IPS DF 6.9 (cell line): ENCODE data around the gene SYNE2.
"Not testable (repeated sequence)": the region's sequence is repeated elsewhere in the genome, so short reads cannot be mapped to it uniquely, and the experiment has no call there.

Experiments
- DNase-seq: peaks from one replicate; pipeline ENCODE4 v3.0.0-alpha.2; 2013; ENCODE audit warnings: low read depth, low spot score
- H3K27ac ChIP-seq: one replicate; pipeline ENCODE4 v1.5.1; 2013; ENCODE audit warnings: low read length, control low read depth
- H3K27me3 ChIP-seq: 2 replicates; pipeline ENCODE4 v1.6.1; 2013; ENCODE audit warnings: mild to moderate bottlenecking, low read length; ENCODE audit not compliant: control insufficient read depth, insufficient read depth
- H3K36me3 ChIP-seq: 2 replicates; pipeline ENCODE4 v1.6.1; 2013; ENCODE audit warnings: low read length; ENCODE audit not compliant: control insufficient read depth, insufficient read depth
- H3K4me1 ChIP-seq: 2 replicates; pipeline ENCODE4 v1.6.1; 2013; ENCODE audit warnings: low read length; ENCODE audit not compliant: control insufficient read depth, insufficient read depth
- H3K4me3 ChIP-seq: 2 replicates; pipeline ENCODE4 v1.5.1; 2013; ENCODE audit warnings: mild to moderate bottlenecking, low read length
- H3K9me3 ChIP-seq: 2 replicates; pipeline ENCODE4 v1.6.1; 2013; ENCODE audit warnings: low read length, inconsistent platforms; ENCODE audit not compliant: control insufficient read depth, insufficient read depth
- WGBS: extraction: QIAGEN DNeasy Blood & Tissue Kit; methylation state at CpG from one replicate; pipeline ENCODE4 v1.1.7; 2013; ENCODE audit warnings: mixed read lengths, missing lambda C conversion rate; ENCODE audit not compliant: insufficient read length, insufficient coverage; 5-methylcytosine and 5-hydroxymethylcytosine counted together

The SYNE2 gene

GRCh38 chr14:63853831-63854293 is 1.1 kb downstream of the SYNE2 start:
- WGBS: no CpG with 5 or more reads among the region's 18 CpGs
- no peak for DNase-seq
- no peak overlapping the region for H3K27ac ChIP-seq
- no peaks in the 10 kb centered on the region for H3K9me3 ChIP-seq
- H3K4me3 ChIP-seq: peak overlapping the region; percentile 90; the same call in 1 of the 2 replicates
- peaks cover 1% of the 10 kb centered on the region; the same call in 1 of the 2 replicates for H3K4me1 ChIP-seq
- no peaks in the 10 kb centered on the region for H3K36me3 ChIP-seq
- no peaks in the 10 kb centered on the region for H3K27me3 ChIP-seq

- no peak overlapping the region for H3K27ac ChIP-seq
- no peak for DNase-seq
- no peaks in the 10 kb centered on the region for H3K36me3 ChIP-seq
- peak overlapping the region; percentile 90; the same call in 1 of the 2 replicates for H3K4me3 ChIP-seq
- H3K4me1 ChIP-seq: peaks cover 1% of the 10 kb centered on the region; the same call in 1 of the 2 replicates
- H3K9me3 ChIP-seq: no peaks in the 10 kb centered on the region
- no peaks in the 10 kb centered on the region for H3K27me3 ChIP-seq
- whole genome bisulfite sequencing: no CpG with 5 or more reads among the region's 5 CpGs
These were observed 1.5 kb downstream of the SYNE2 start for GRCh38 chr14:63854330-63854729.

- Histone ChIP-seq H3K4me3 (no peak overlapping the region), H3K27me3 (no peaks in the 10 kb centered on the region), H3K9me3 (no peaks in the 10 kb centered on the region), H3K27ac (no peak overlapping the region), H3K4me1 (peaks cover 1% of the 10 kb centered on the region; the same call in 1 of the 2 replicates), H3K36me3 (no peaks in the 10 kb centered on the region)
- 100% methylated on average over 2 of the region's 4 CpGs for WGBS
- no peak for DNase-seq
These were observed 2.5 kb downstream of the SYNE2 start for GRCh38 chr14:63855281-63855680.

- Histone ChIP-seq H3K4me3 (no peak overlapping the region), H3K4me1 (peaks cover 1% of the 10 kb centered on the region; the same call in 1 of the 2 replicates), H3K36me3 (no peaks in the 10 kb centered on the region), H3K27ac (no peak overlapping the region), H3K27me3 (no peaks in the 10 kb centered on the region), H3K9me3 (no peaks in the 10 kb centered on the region)
- DNase-seq: no peak
- no CpG with 5 or more reads among the region's 3 CpGs for WGBS
These were observed 4.7 kb downstream of the SYNE2 start for GRCh38 chr14:63857466-63858030.

- no CpG with 5 or more reads among the region's 1 CpG for WGBS
- no peak overlapping the region for H3K27ac ChIP-seq
These were observed 7.3 kb downstream of the SYNE2 start for GRCh38 chr14:63860146-63860545.

GRCh38 chr14:63862163-63862562 is 9.4 kb downstream of the SYNE2 start:
- no peaks in the 10 kb centered on the region for H3K4me1 ChIP-seq
- no peak overlapping the region for H3K27ac ChIP-seq
- H3K27me3 ChIP-seq: no peaks in the 10 kb centered on the region
- H3K4me3 ChIP-seq: no peak overlapping the region
- WGBS: no CpG with 5 or more reads among the region's 8 CpGs
- no peak for DNase-seq
- no peaks in the 10 kb centered on the region for H3K36me3 ChIP-seq
- no peaks in the 10 kb centered on the region for H3K9me3 ChIP-seq

More at GRCh38 chr14:63860146-63860545, 7.3 kb downstream of the SYNE2 start:
- no peak for DNase-seq
- H3K4me3 ChIP-seq: no peak overlapping the region
- no peaks in the 10 kb centered on the region for H3K27me3 ChIP-seq
- H3K9me3 ChIP-seq: no peaks in the 10 kb centered on the region
- H3K36me3 ChIP-seq: no peaks in the 10 kb centered on the region
- H3K4me1 ChIP-seq: peaks cover 1% of the 10 kb centered on the region; the same call in 1 of the 2 replicates

GRCh38 chr14:63863004-63863403 is 10.2 kb downstream of the SYNE2 start:
- Histone ChIP-seq H3K27me3 (no peaks in the 10 kb centered on the region), H3K9me3 (no peaks in the 10 kb centered on the region), H3K4me1 (no peaks in the 10 kb centered on the region), H3K36me3 (no peaks in the 10 kb centered on the region), H3K27ac (no peak overlapping the region), H3K4me3 (no peak overlapping the region)
- no peak for DNase-seq
- no CpG with 5 or more reads among the region's 6 CpGs for WGBS

GRCh38 chr14:63864775-63865174 is 12.0 kb downstream of the SYNE2 start:
- WGBS: no CpG with 5 or more reads among the region's 2 CpGs
- not testable (repeated sequence) for H3K4me3 ChIP-seq, H3K27ac ChIP-seq, H3K36me3 ChIP-seq, DNase-seq, H3K27me3 ChIP-seq, H3K9me3 ChIP-seq, H3K4me1 ChIP-seq

GRCh38 chr14:63867933-63868921 is 15.4 kb downstream of the SYNE2 start:
- no peaks in the 10 kb centered on the region for H3K9me3 ChIP-seq
- H3K36me3 ChIP-seq: no peaks in the 10 kb centered on the region
- no peak for DNase-seq
- no CpG with 5 or more reads among the region's 6 CpGs for WGBS
- H3K4me1 ChIP-seq: no peaks in the 10 kb centered on the region
- no peaks in the 10 kb centered on the region for H3K27me3 ChIP-seq
- H3K27ac ChIP-seq: no peak overlapping the region
- no peak overlapping the region for H3K4me3 ChIP-seq

GRCh38 chr14:63869940-63870752 is 17.3 kb downstream of the SYNE2 start:
- not testable (repeated sequence) for H3K27me3 ChIP-seq, H3K9me3 ChIP-seq, H3K36me3 ChIP-seq, DNase-seq, H3K27ac ChIP-seq, H3K4me3 ChIP-seq, H3K4me1 ChIP-seq
- no CpG with 5 or more reads among the region's 2 CpGs for WGBS
